HCT116 (cell line): ENCODE results near the gene DUS3L.

Source experiments
- EGR1 ChIP-seq: IDR thresholded peaks from 2 replicates; pipeline ENCODE4 v1.6.1; 2012; ENCODE audit warnings: low read depth
- EZH2 ChIP-seq: fragments of 200-600 bp; sonication (generic); IDR thresholded peaks from 2 replicates; pipeline ENCODE4 v1.6.1; 2017; ENCODE audit warnings: antibody characterized with exemption, mixed run types
- EZH2phosphoT487 ChIP-seq: fragments of 200-600 bp; IDR thresholded peaks from 2 replicates; pipeline ENCODE4 v1.6.1; 2018; ENCODE audit warnings: antibody characterized with exemption, borderline replicate concordance
- POLR2A ChIP-seq: IDR thresholded peaks from 2 replicates; pipeline ENCODE4 v1.7.0; 2011; ENCODE audit warnings: borderline replicate concordance; ENCODE audit not compliant: insufficient read depth, insufficient read length; ENCODE audit errors: extremely low read depth
- RAD21 ChIP-seq: IDR thresholded peaks from 2 replicates; pipeline ENCODE4 v1.6.1; 2012; ENCODE audit warnings: low read depth, mild to moderate bottlenecking
- SRF ChIP-seq: IDR thresholded peaks from 2 replicates; pipeline ENCODE4 v1.6.1; 2012; ENCODE audit warnings: low read depth
- YY1 ChIP-seq: IDR thresholded peaks from 2 replicates; pipeline ENCODE4 v1.6.1; 2011; ENCODE audit warnings: low read length, low read depth, moderate library complexity, mild to moderate bottlenecking; ENCODE audit not compliant: insufficient replicate concordance; ENCODE audit errors: extremely low read depth
- ZFX ChIP-seq: fragments of 450-650 bp; IDR thresholded peaks from 2 replicates; pipeline ENCODE4 v1.6.1; 2017
- TF ChIP-seq, protein P1 (sequence below), 3 experiments: fragments of 200-600 bp in 1 of 3; sonication (generic) in 1 of 3; IDR thresholded peaks in 2 of 3; conservative IDR thresholded peaks in 1 of 3; 2 replicates each; pipeline ENCODE4 v1.5.1; 2012 to 2017; ENCODE audit warnings: low read depth in 2 of 3, low read length in 2 of 3, antibody characterized with exemption in 1 of 3, borderline replicate concordance in 1 of 3, control low read depth in 1 of 3, mild to moderate bottlenecking in 1 of 3, mixed read lengths in 1 of 3, mixed run types in 1 of 3, moderate library complexity in 1 of 3; ENCODE audit not compliant: insufficient read depth in 1 of 3
- TF ChIP-seq, protein P2 (sequence below): IDR thresholded peaks from 2 replicates; pipeline ENCODE4 v1.6.1; 2011; ENCODE audit warnings: mild to moderate bottlenecking, low read length, moderate library complexity; ENCODE audit not compliant: insufficient replicate concordance; ENCODE audit errors: extremely low read depth

DNA sequence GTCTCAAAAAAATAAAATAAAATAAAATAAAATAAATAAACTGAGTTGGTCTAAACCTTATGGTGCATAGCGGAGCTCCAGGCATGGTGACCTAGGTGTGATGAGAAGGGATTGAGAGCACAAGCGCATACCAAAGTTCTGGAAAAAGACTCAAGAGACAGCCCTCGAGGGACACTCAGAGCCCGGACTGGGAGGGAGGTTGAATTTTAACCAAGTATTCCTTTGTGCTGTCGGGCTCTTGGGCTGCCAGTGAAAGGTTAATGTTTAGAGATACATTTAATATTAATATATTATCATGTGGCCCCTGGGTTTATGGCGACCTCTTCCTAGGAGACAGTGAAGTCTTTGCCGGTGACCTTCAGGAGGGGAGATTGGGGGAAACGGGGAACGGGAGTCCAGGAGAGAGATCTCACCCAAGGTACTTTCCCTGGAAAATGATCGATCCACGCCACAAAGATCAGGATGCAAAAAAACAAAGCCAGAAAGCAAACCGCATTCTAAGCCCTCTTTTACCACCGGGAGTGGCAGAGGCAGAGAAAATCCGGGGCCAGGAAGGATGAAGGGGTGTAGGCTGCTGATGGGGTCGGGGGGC, 46.9 kb upstream of the DUS3L start:
- TF ChIP-seq, protein P1, sequence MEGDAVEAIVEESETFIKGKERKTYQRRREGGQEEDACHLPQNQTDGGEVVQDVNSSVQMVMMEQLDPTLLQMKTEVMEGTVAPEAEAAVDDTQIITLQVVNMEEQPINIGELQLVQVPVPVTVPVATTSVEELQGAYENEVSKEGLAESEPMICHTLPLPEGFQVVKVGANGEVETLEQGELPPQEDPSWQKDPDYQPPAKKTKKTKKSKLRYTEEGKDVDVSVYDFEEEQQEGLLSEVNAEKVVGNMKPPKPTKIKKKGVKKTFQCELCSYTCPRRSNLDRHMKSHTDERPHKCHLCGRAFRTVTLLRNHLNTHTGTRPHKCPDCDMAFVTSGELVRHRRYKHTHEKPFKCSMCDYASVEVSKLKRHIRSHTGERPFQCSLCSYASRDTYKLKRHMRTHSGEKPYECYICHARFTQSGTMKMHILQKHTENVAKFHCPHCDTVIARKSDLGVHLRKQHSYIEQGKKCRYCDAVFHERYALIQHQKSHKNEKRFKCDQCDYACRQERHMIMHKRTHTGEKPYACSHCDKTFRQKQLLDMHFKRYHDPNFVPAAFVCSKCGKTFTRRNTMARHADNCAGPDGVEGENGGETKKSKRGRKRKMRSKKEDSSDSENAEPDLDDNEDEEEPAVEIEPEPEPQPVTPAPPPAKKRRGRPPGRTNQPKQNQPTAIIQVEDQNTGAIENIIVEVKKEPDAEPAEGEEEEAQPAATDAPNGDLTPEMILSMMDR (IDR thresholded peaks at IDR 0.05 in 2 of 3, conservative IDR thresholded peaks at IDR 0.05 in 1 of 3; ENCODE audit: borderline replicate concordance in 1 of 3, insufficient read depth in 1 of 3, low read depth in 2 of 3, low read length in 2 of 3) = no peak
- TF ChIP-seq SRF (no peak), POLR2A (no peak), RAD21 (no peak), YY1 (no peak), EGR1 (no peak), EZH2 (no peak), EZH2phosphoT487 (no peak), ZFX (no peak)
- TF ChIP-seq, protein P2, sequence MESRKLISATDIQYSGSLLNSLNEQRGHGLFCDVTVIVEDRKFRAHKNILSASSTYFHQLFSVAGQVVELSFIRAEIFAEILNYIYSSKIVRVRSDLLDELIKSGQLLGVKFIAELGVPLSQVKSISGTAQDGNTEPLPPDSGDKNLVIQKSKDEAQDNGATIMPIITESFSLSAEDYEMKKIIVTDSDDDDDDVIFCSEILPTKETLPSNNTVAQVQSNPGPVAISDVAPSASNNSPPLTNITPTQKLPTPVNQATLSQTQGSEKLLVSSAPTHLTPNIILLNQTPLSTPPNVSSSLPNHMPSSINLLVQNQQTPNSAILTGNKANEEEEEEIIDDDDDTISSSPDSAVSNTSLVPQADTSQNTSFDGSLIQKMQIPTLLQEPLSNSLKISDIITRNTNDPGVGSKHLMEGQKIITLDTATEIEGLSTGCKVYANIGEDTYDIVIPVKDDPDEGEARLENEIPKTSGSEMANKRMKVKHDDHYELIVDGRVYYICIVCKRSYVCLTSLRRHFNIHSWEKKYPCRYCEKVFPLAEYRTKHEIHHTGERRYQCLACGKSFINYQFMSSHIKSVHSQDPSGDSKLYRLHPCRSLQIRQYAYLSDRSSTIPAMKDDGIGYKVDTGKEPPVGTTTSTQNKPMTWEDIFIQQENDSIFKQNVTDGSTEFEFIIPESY = no peak
